OCI-LY7 (cell line): Measurements from ENCODE around the gene ETV1. TPM values are rescaled to one million over a fixed set of nuclear protein-coding genes. Genes with fewer than 3 reads are reported as not detected.

Experiments
- BruUV-seq: library from RNA; stranded (reverse); fragments of 400-500 nt; replicated peaks from 2 replicates; lab custom pipeline; 2021; lab: Mats Ljungman, UMichigan
- CTCF ChIA-PET: fragments of 300-600 bp; sonication (Branson Sonifier 250); formaldehyde crosslinking; loops from one replicate; lab custom pipeline; 2022; ENCODE audit warnings: antibody characterized with exemption; ENCODE audit not compliant: unreplicated experiment; lab: Charles Lee
- POLR2A ChIA-PET: fragments of 300-600 bp; sonication (Branson Sonifier 250); formaldehyde crosslinking; loops from one replicate; lab custom pipeline; 2022; ENCODE audit warnings: antibody characterized with exemption; lab: Charles Lee
- DNase-seq: peaks from one replicate; pipeline ENCODE4 v3.0.0-alpha.2; 2015; ENCODE audit warnings: low spot score
- H2AFZ ChIP-seq: fragments of 200-600 bp; sonication (generic), shearing (Covaris generic); 2 replicates; pipeline ENCODE4 v1.6.1; 2014; ENCODE audit warnings: mild to moderate bottlenecking, antibody characterized with exemption, low read length, moderate library complexity
- H3K27ac ChIP-seq: fragments of 200-600 bp; sonication (generic); 2 replicates; pipeline ENCODE4 v1.5.1; 2014; ENCODE audit warnings: mixed run types, low read depth, mild to moderate bottlenecking, moderate library complexity, low read length, inconsistent platforms; ENCODE audit not compliant: poor library complexity, severe bottlenecking
- H3K36me3 ChIP-seq: fragments of 200-600 bp; sonication (generic); 2 replicates; pipeline ENCODE4 v1.6.1; 2014; ENCODE audit warnings: mild to moderate bottlenecking, antibody characterized with exemption, low read length, moderate library complexity, mixed read lengths; ENCODE audit not compliant: insufficient read depth
- H3K4me1 ChIP-seq: fragments of 200-600 bp; sonication (generic); 2 replicates; pipeline ENCODE4 v1.5.1; 2014; ENCODE audit warnings: mild to moderate bottlenecking, low read length; ENCODE audit not compliant: insufficient read depth, poor library complexity, severe bottlenecking
- H3K4me2 ChIP-seq: fragments of 200-600 bp; sonication (generic); 2 replicates; pipeline ENCODE4 v1.6.1; 2014; ENCODE audit warnings: mild to moderate bottlenecking, low read length
- H3K4me3 ChIP-seq: fragments of 200-600 bp; sonication (generic); 2 replicates; pipeline ENCODE4 v1.5.1; 2014; ENCODE audit warnings: mild to moderate bottlenecking, low read depth, low read length; ENCODE audit not compliant: poor library complexity, severe bottlenecking
- H3K79me2 ChIP-seq: fragments of 200-600 bp; sonication (generic); 2 replicates; pipeline ENCODE4 v1.6.1; 2016; ENCODE audit warnings: low read depth, mild to moderate bottlenecking, low read length, moderate library complexity, mixed read lengths; ENCODE audit not compliant: insufficient read depth
- H3K9me2 ChIP-seq: fragments of 200-600 bp; sonication (generic); 2 replicates; pipeline ENCODE4 v1.6.1; 2016; ENCODE audit warnings: mild to moderate bottlenecking, low read length, mixed read lengths; ENCODE audit not compliant: insufficient read depth
- H3K9me3 ChIP-seq: fragments of 200-600 bp; sonication (generic); 2 replicates; pipeline ENCODE4 v1.6.1; 2014; ENCODE audit warnings: mild to moderate bottlenecking, mixed run types, low read length, mixed read lengths
- H4K20me1 ChIP-seq: fragments of 200-600 bp; sonication (generic); 2 replicates; pipeline ENCODE4 v1.6.1; 2014; ENCODE audit warnings: mild to moderate bottlenecking, antibody characterized with exemption, low read length, moderate library complexity, mixed read lengths; ENCODE audit not compliant: insufficient read depth
- CTCF ChIP-seq: fragments of 200-600 bp; sonication (generic); conservative IDR thresholded peaks from 2 replicates; pipeline ENCODE4 v1.5.1; 2014; ENCODE audit warnings: mild to moderate bottlenecking, antibody characterized with exemption, low read length, moderate library complexity, mixed read lengths
- EZH2phosphoT487 ChIP-seq: fragments of 200-600 bp; sonication (generic); IDR thresholded peaks from 2 replicates; pipeline ENCODE4 v1.6.1; 2018; ENCODE audit warnings: low read depth, borderline replicate concordance, mild to moderate bottlenecking, mixed run types, antibody characterized with exemption, low read length, moderate library complexity, mixed read lengths
- intact Hi-C: fragments of 100-400 bp; cut with micrococcal nuclease; formaldehyde crosslinking; loops from one replicate; pipeline ENCODE4 v1.10.0; 2022; ENCODE audit not compliant: unreplicated experiment
- total RNA-seq, 2 experiments: library from RNA; depleted of rRNA in 1 of 2; stranded (reverse); fragments of >200 nt in 1 of 2; shearing (Covaris generic) in 1 of 2; gene quantifications; 2 replicates each; pipeline ENCODE4 v1.2.3, GENCODE V29; 2014 to 2022

Gene ETV1
- total RNA-seq, 2 experiments from 2014 or later, result not detected

GRCh38 chr7:13981070-13981469, 8.4 kb downstream of the ETV1 start:
- BruUV-seq, result no TSS peak
- H4K20me1 ChIP-seq, result no peaks in the 10 kb centered on the region
- H3K4me1 ChIP-seq, result no peaks in the 10 kb centered on the region
- H3K27ac ChIP-seq, result no peak overlapping the region
- CTCF ChIA-PET, result no interaction called here
- no peaks in the 10 kb centered on the region for H3K9me2 ChIP-seq
- POLR2A ChIA-PET, result interaction anchor here (0.6 kb wide), 1 partner anchor 28 kb away, joined by 5 read pairs; no protein-coding TSS in a partner anchor
- no peaks in the 10 kb centered on the region for H3K79me2 ChIP-seq
- no peak overlapping the region for H2AFZ ChIP-seq
- H3K36me3 ChIP-seq, result no peaks in the 10 kb centered on the region
- DNase-seq, result no peak
- H3K9me3 ChIP-seq, result no peaks in the 10 kb centered on the region
- intact Hi-C loops, result no loop called here
- TF ChIP-seq EZH2phosphoT487 (no peak), CTCF (no peak)
- H3K4me3 ChIP-seq, result no peak overlapping the region
- H3K4me2 ChIP-seq, result no peak overlapping the region

GRCh38 chr7:13980474-13980873, 9.0 kb downstream of the ETV1 start:
- ChIA-PET CTCF (no interaction called here), POLR2A (no interaction called here)
- H3K4me1 ChIP-seq, result no peaks in the 10 kb centered on the region
- H3K4me3 ChIP-seq, result no peak overlapping the region
- no peaks in the 10 kb centered on the region for H3K79me2 ChIP-seq
- intact Hi-C loops, result no loop called here
- H3K9me2 ChIP-seq, result no peaks in the 10 kb centered on the region
- H2AFZ ChIP-seq, result no peak overlapping the region
- no peak overlapping the region for H3K4me2 ChIP-seq
- H3K36me3 ChIP-seq, result no peaks in the 10 kb centered on the region
- H3K9me3 ChIP-seq, result no peaks in the 10 kb centered on the region
- no TSS peak for BruUV-seq
- DNase-seq, result no peak
- TF ChIP-seq CTCF, result no peak
- TF ChIP-seq EZH2phosphoT487, result no peak
- no peaks in the 10 kb centered on the region for H4K20me1 ChIP-seq
- H3K27ac ChIP-seq, result no peak overlapping the region

- DNase-seq, result no peak
- no peak for TF ChIP-seq EZH2phosphoT487
- no peak for TF ChIP-seq CTCF
- H3K79me2 ChIP-seq, result no peaks in the 10 kb centered on the region
- H3K27ac ChIP-seq, result no peak overlapping the region
- H3K9me2 ChIP-seq, result no peaks in the 10 kb centered on the region
- H3K4me2 ChIP-seq, result no peak overlapping the region
- BruUV-seq, result no TSS peak
- intact Hi-C loops, result no loop called here
- H3K4me1 ChIP-seq, result no peaks in the 10 kb centered on the region
- no peaks in the 10 kb centered on the region for H3K36me3 ChIP-seq
- ChIA-PET CTCF (no interaction called here), POLR2A (interaction anchor here (0.6 kb wide), 1 partner anchor 47 kb away, joined by 3 read pairs; no protein-coding TSS in a partner anchor)
- H2AFZ ChIP-seq, result no peak overlapping the region
- H3K4me3 ChIP-seq, result no peak overlapping the region
- no peaks in the 10 kb centered on the region for H3K9me3 ChIP-seq
- no peaks in the 10 kb centered on the region for H4K20me1 ChIP-seq
Measured at GRCh38 chr7:13979671-13980435, 9.6 kb downstream of the ETV1 start.
